HEK293T (cell line): ENCODE results near the gene RPS19BP1.

Experiments
- BHLHE40 ChIP-seq: fragments of 450-650 bp; IDR thresholded peaks from 2 replicates; pipeline ENCODE4 v1.6.1; 2016; ENCODE audit warnings: mild to moderate bottlenecking, moderate library complexity, borderline replicate concordance
- ZNF384 ChIP-seq: fragments of 450-650 bp; IDR thresholded peaks from 2 replicates; pipeline ENCODE4 v1.6.1; 2016

- TF ChIP-seq ZNF384: no peak
- TF ChIP-seq BHLHE40: no peak
These were observed 37.7 kb upstream of the RPS19BP1 start for GRCh38 chr22:39570226-39570625.
